MG63 (cell line): ENCODE data around the gene DNAI2. TPM values are rescaled to one million over a fixed set of nuclear protein-coding genes. Genes with fewer than 3 reads are reported as not detected.

Experiments used
- DNase-seq: peaks from one replicate; pipeline ENCODE4 v3.0.0-alpha.2; 2020
- H3K27me3 ChIP-seq: fragments of 250-450 bp; sonication (Bioruptor Pico); 2 replicates; pipeline ENCODE4 v1.5.1; 2020; ENCODE audit warnings: mild to moderate bottlenecking, moderate library complexity
- H3K36me3 ChIP-seq: fragments of 250-450 bp; sonication (Bioruptor Pico); 2 replicates; pipeline ENCODE4 v1.5.1; 2020; ENCODE audit warnings: mild to moderate bottlenecking, moderate library complexity
- H3K4me3 ChIP-seq: fragments of 250-450 bp; sonication (Bioruptor Pico); 2 replicates; pipeline ENCODE4 v1.5.1; 2020; ENCODE audit warnings: mild to moderate bottlenecking, moderate library complexity
- H3K9me3 ChIP-seq: fragments of 250-450 bp; sonication (Bioruptor Pico); 2 replicates; pipeline ENCODE4 v1.5.1; 2020; ENCODE audit warnings: mild to moderate bottlenecking, moderate library complexity
- total RNA-seq: library from RNA; depleted of rRNA; stranded (reverse); fragments of >200 nt; shearing (Covaris generic); gene quantifications from 2 replicates; pipeline ENCODE4 v1.2.3, GENCODE V29; 2014; ENCODE audit warnings: low replicate concordance

The DNAI2 gene
- total RNA-seq, 1 experiment from 2014 or later, result not detected

DNA sequence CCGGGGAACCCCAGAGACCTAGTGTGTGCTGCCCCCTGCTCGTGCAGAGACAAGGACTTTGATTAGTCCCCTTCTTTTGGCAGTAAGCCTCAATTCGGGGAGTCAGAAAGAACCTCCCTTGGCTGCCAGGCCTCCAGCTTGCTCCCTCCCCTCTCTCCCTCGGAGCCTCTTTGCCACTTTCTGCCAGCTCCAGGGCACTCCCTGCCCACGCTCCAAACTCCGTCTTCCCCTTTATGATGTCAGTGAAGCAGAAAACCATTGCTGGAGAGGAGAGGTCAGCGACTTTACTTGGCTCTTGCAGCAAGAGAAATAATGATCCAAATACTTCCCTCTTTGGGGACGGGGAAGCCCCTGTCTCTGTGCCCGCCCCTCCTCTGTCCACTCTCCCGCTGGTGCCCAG is 32.6 kb upstream of the DNAI2 start:
- no peak for DNase-seq
- Histone ChIP-seq H3K4me3 (no peak overlapping the region), H3K27me3 (no peaks in the 10 kb centered on the region), H3K36me3 (no peaks in the 10 kb centered on the region), H3K9me3 (no peaks in the 10 kb centered on the region)

DNA sequence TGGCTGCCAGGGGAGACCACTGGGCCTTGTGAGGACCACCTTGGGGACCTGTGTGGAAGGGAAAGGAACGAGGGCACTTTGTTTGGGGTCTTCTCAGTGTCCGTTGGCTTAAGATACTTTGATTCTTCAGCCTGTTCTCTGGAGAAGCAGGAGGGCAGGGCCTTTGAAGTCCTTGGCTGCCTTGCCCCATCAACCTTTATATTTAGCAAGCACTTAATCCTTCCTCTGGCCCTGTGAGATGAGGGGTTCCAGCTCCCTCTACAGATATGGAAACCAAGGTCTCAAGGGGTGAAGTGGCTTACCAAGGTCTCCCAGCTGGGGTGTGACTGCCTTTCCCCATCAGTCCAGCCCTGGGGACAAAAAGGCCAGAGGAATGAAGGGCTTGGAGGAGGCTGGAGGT is 32.2 kb upstream of the DNAI2 start:
- DNase-seq, result no peak
- Histone ChIP-seq H3K27me3 (no peaks in the 10 kb centered on the region), H3K4me3 (no peak overlapping the region), H3K36me3 (no peaks in the 10 kb centered on the region), H3K9me3 (no peaks in the 10 kb centered on the region)

DNA sequence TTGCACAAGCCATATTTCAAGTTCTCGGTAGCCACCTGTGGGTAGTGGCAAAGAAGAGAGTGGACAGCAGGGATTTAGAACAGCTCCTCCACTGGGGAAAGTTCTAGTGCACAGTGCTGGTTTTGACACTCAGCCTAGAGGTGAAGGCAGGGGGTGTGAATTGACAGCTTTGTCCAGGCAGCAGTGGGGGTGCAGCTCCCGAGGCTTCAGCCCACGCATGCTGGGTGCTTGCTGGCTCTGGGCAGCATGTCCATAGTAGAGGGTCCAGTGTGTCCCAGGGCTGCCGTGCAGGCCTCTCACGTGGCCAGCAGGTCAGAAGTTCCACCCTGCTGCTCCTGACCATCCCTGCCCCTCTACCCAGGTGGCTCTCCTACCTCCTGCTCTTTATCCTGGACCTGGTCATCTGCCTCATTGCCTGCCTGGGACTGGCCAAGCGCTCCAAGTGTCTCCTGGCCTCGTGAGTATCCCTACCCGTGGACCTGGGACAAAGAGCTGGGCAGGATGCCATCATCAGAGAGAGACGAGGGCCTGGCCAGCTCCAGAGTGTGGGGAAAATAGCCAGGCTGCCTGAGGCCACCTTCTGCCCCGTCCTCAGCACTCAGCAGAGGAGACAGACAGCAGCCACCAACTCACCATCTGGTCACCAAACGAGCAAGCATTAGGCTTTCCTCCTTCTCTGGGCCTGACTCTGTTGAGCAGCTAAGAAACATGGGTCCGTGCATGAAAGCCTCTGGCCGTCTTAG is 30.9 kb upstream of the DNAI2 start:
- Histone ChIP-seq H3K4me3 (no peak overlapping the region), H3K36me3 (no peaks in the 10 kb centered on the region), H3K27me3 (no peaks in the 10 kb centered on the region), H3K9me3 (no peaks in the 10 kb centered on the region)
- DNase-seq, result no peak

DNA sequence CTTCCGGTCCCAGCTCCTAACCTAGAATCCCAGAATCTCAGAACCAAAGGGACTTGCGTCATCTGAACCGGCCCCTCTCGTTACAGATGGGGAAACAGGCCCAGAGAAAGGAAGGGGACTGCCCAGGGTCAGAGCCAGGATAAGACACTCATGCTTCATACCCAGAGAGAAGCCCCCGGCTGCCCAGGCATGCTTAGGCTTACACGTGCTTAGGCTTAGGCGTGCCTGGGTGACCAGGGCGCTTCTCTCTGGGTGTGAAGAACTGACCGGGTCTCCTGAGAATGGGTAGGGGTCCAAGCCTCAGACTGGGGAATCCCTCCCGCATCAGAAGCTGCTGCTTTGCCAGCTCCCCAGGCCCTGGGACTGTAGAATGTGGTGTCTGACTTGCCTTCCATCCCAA is 29.9 kb upstream of the DNAI2 start:
- H3K9me3 ChIP-seq, result no peaks in the 10 kb centered on the region
- DNase-seq, result no peak
- no peak overlapping the region for H3K4me3 ChIP-seq
- no peaks in the 10 kb centered on the region for H3K27me3 ChIP-seq
- H3K36me3 ChIP-seq, result no peaks in the 10 kb centered on the region

DNA sequence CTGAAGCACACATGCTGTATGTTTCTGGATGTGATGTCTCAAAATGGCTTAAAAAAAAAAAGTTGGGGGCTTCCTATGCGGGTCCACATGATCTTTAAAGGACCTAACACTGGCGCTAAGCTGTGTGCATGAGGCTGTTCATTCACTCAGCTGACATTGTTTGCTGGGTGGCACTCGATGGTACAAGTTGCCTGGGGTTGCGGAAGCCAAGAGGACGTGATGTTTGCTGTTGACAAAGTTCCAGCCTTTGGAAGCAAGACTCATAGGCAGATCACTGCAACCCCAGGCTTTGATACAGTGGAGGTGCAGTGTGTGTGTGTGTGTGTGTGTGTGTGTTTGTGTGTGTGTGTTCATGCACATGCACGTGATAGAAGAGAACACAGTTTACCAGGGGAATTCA is 29.5 kb upstream of the DNAI2 start:
- no peak for DNase-seq
- Histone ChIP-seq H3K4me3 (no peak overlapping the region), H3K36me3 (no peaks in the 10 kb centered on the region), H3K27me3 (no peaks in the 10 kb centered on the region), H3K9me3 (no peaks in the 10 kb centered on the region)

DNA sequence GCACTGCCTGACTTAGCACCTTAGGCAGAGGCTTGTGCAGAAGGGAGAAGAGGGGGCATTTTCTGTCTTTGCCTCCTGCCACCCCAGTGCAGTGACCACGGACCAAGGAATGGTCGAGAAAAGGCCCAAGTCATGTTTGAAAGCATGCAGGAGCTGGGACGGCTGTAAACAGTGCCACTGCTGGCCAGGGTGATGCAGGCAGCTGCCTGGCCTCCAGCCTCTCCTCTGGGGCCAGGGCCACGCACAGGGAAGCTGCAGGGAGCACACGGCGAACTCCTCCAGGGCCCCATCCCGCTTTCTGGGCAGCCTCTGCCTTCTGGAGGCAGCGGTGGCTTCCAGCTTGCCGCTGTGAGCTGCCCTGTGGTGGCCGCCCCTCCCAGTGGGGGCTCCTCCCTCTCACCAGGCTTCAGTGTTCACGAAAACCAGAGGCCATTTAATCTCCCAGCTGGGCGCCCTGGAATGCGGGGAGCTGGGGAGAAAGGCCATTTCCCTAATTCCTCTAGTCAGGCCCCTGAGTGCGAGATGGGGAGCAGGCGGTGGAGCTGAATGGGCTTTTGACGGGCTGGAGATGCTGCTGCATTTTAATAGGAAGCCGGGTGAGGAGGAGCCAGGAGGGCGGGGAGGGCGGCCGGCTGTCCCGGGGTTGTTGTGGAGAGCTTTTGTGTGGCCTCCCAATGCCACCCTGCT is 28.7 kb upstream of the DNAI2 start:
- no peak overlapping the region for H3K4me3 ChIP-seq

DNA sequence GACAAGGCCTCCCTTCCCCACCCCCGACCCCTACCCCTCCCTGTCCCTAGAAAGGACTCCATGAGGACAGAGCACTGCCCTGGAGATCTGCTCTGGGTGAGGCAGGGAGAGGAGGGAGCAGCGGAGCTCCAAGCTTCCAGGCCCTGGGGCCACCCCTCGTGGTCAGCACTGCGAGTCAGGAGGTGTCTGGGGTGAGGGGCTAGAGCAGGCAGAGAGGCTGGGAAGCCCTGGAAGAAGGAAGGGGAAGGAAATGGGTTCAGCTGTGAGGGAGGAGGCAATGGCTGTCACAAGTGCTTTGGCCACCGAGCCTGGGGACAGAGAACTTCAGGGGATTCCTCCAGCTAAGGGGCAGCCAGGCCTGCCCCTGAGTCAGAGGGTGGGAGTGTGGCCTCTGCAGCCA is 28.2 kb upstream of the DNAI2 start:
- no peak for DNase-seq
- Histone ChIP-seq H3K4me3 (no peak overlapping the region), H3K36me3 (no peaks in the 10 kb centered on the region), H3K27me3 (no peaks in the 10 kb centered on the region), H3K9me3 (no peaks in the 10 kb centered on the region)

More for the DNA sequence above, 28.7 kb upstream of the DNAI2 start:
- Histone ChIP-seq H3K27me3 (no peaks in the 10 kb centered on the region), H3K36me3 (no peaks in the 10 kb centered on the region), H3K9me3 (no peaks in the 10 kb centered on the region)
- no peak for DNase-seq

DNA sequence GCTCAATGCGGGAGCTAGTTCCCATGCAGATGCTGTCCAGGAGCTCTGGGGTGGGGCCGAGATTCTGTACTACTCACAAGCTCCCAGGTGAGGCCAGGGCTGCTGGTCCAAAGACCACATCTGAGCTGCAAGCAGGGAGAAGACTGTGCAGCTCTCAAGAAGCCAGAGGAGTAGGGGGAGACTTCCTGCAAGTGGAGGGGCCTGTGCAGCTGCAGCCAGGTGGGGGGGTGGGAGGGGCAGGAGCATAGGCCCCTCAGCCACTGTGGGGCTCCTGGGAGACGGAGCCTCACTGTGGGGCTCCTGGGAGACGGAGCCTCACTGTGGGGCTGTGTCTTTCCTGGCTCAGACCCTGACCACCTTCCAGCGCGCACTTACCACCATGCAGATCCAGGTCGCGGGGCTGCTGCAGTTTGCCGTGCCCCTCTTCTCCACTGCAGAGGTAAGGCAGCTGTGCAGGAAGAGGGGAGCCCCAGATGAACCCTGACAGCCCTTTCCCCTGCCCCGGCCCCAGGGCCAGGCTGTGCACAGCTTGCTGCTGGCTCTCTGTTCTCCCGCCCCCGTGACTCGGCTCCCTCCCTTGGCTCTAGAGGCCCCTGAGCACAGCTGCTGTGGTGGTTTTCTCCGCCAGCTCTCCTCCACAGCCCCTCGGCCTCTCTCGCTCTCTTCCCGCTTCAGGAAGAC is 24.3 kb upstream of the DNAI2 start:
- H3K4me3 ChIP-seq, result no peak overlapping the region
- no peaks in the 10 kb centered on the region for H3K36me3 ChIP-seq
- H3K27me3 ChIP-seq, result no peaks in the 10 kb centered on the region
- H3K9me3 ChIP-seq, result no peaks in the 10 kb centered on the region
- no peak for DNase-seq

DNA sequence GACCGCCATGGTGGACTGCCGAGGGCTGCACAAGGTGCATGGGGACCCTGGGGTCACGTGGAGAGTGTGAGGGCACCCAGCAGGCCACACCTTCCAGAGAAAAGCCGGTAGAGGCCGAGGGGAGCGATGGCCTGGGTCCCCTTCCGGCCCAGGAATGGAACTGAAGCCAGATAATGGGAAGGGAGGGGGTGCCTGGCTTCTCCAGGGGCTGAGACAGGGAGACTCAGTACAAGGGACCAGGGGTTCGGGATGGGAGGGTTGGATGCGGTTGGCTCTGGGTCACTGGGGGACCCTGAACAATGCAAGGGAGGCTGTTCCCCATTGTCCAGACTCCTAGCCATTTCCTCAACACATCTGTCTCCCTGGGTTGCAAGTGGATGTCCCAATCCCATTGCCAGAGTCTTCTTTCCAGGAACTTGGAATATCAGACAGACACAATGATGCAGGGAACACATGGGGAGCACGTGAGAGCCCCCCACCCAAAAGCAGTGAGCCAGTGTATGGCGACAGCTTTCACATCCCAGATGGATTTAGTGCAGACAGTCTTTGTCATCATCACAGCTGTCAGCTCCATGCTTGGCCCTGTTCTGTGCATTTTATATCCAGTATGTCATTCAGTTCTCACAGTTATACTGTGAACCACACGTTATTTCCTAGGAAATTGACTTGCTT is 23.6 kb upstream of the DNAI2 start:
- Histone ChIP-seq H3K36me3 (no peaks in the 10 kb centered on the region), H3K4me3 (no peak overlapping the region)
- no peak for DNase-seq

DNA sequence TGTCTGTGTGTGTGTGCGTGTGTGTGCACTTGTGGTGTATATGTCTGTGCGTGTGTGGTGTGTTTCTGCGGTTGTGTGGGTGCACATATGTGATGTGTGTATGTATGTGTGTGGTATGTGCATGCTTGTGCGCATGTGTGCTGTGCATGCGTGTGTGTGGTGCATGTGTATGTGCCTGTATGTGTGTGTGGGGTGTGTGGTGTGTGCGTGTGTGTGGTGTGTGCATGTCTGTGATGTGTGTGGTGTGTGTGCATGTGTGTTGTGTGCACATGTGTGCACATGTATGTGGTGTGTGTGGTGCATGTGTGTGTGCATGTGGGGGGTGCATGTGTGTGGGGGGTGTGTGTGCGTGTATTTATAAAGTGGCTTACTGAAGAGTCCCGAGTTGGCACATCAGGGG is 23.0 kb upstream of the DNAI2 start:
- no peaks in the 10 kb centered on the region for H3K27me3 ChIP-seq
- no peak for DNase-seq
- H3K4me3 ChIP-seq, result no peak overlapping the region
- no peaks in the 10 kb centered on the region for H3K9me3 ChIP-seq
- H3K36me3 ChIP-seq, result no peaks in the 10 kb centered on the region

More for the DNA sequence above, 23.6 kb upstream of the DNAI2 start:
- no peaks in the 10 kb centered on the region for H3K9me3 ChIP-seq
- H3K27me3 ChIP-seq, result no peaks in the 10 kb centered on the region

DNA sequence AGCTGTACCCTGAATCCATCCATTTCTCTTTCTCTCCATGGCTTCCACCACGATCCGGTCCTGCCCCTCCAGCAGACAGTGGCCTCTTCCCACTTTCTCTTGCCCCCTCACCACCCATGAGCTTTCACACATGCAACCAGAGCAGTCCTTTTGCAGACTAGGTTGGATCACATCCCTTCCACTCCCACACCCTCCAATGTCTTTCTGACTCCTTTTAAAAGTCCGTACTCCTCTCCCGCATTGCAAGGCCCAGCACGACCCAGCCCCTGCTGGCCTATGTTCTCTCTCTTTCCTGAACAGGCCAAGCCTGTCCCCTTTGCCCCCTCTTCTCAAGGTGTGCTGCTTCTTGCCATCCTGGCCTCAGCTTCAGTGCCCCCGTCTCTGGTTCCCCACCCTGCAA is 22.5 kb upstream of the DNAI2 start:
- no peak for DNase-seq
- no peaks in the 10 kb centered on the region for H3K9me3 ChIP-seq
- no peaks in the 10 kb centered on the region for H3K36me3 ChIP-seq
- H3K27me3 ChIP-seq, result no peaks in the 10 kb centered on the region
- H3K4me3 ChIP-seq, result no peak overlapping the region

DNA sequence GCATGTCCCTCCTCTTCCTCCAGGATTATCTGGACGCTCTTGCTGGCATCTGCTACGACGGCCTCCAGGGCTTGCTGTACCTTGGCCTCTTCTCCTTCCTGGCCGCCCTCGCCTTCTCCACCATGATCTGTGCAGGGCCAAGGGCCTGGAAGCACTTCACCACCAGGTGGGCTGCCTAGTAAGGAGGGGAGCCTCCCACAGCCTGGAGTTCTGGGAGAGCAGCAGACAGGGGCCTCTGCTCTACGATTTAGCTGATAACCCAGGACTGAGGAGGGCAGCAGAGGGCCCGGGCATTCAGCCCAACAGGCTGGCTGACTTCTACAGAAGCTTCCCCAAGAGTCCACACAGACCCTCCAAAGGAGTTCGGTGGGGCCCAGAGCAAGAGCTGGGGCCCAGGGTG is 21.8 kb upstream of the DNAI2 start:
- no peaks in the 10 kb centered on the region for H3K27me3 ChIP-seq
- no peaks in the 10 kb centered on the region for H3K9me3 ChIP-seq
- H3K36me3 ChIP-seq, result no peaks in the 10 kb centered on the region
- no peak overlapping the region for H3K4me3 ChIP-seq
- no peak for DNase-seq

DNA sequence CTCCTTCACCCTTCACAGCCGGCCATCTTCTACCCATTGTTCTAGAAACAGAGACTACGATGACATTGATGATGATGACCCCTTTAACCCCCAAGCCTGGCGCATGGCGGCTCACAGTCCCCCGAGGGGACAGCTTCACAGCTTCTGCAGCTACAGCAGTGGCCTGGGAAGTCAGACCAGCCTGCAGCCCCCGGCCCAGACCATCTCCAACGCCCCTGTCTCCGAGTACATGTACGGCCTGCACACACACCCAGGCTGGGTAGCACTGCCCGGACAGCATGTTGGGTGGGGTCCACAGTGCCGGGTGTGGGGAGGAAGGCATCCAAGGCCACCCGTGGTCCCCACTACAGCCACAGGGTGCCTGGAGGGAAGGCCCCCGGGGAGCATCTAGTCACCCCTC is 21.0 kb upstream of the DNAI2 start:
- H3K36me3 ChIP-seq, result no peaks in the 10 kb centered on the region
- H3K27me3 ChIP-seq, result no peaks in the 10 kb centered on the region; the same call in 1 of the 2 replicates
- no peaks in the 10 kb centered on the region for H3K9me3 ChIP-seq
- no peak for DNase-seq
- no peak overlapping the region for H3K4me3 ChIP-seq

DNA sequence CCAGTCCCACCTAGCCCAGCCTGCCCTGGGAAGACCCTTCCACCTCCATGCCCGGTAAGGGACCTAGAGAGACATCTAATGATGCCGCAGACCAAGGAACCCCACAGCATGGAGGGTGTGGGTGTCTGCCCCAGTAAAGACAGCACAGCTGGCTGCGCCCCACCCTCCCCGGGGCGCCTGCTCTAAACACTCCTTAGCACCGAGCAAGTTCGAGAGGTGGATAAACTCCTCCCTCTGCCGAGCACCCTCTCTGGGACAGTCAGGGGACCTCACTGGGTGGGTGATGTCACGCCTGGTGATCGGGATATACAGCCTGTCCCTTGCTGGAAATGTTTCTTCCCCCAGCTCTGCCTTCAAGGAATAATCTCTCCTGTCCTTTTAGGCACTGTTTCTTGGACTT is 16.7 kb upstream of the DNAI2 start:
- Histone ChIP-seq H3K9me3 (no peaks in the 10 kb centered on the region), H3K36me3 (no peaks in the 10 kb centered on the region), H3K4me3 (no peak overlapping the region), H3K27me3 (no peaks in the 10 kb centered on the region; the same call in 1 of the 2 replicates)
- DNase-seq, result no peak

DNA sequence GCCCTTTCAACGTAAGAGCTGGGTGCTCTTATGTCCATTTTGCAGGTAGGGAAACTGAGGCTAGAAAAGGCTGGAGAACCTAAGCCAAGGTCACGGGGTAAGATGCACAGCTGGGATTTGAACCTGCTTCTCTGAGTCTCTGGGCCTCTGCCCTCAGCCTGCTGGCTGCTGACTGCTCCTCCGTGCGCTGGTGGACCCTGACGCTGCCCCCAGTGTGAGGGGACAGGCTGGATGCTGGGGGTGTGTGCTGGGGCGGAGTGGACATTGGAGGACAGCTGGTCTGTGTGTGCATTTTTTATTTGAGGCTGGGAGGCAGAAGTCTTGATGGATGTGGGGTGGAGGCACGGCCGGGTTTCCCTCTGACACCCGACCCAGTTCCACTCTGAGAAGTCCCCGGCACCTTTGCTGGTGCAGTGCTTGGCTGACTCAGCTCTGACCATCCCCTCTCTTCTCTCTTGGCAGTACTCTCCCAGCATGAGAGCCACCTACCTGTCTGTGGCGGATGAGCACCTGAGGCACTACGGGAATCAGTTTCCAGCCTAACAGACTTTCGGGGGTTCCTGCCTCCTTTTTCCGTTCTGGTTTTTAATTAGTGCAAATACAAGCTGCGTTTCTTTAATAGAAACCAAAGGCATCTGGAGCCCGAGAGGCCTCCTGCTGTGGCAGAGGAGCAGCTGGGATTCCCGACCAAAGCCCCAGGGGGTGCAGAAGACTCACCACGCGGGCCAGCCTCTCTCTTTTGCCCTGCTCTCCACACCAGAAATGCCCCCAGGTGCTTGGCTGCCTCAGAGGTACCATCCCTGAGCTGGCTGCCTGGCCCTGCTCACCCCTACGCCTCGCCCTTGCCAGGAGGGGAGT is 14.1 kb upstream of the DNAI2 start:
- Histone ChIP-seq H3K36me3 (no peaks in the 10 kb centered on the region), H3K27me3 (no peaks in the 10 kb centered on the region; the same call in 1 of the 2 replicates), H3K4me3 (no peak overlapping the region), H3K9me3 (no peaks in the 10 kb centered on the region)
- no peak for DNase-seq

DNA sequence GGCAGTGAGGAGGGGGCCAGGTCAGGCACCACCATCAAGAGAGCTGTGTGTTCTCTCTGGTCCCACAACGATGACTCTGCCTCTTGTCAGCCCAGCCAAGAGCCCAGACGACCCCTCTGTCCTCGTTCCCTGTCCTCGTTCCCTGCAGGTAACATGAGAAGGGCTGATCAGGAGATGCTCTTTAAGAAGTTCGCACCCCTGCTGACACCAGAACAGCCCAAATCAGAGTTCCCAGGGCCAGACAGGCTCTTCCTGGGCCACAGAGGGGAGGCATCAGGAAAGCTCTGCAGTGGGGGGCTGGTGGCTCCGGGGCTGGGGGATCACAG is 13.5 kb upstream of the DNAI2 start:
- no peaks in the 10 kb centered on the region; the same call in 1 of the 2 replicates for H3K27me3 ChIP-seq
- no peaks in the 10 kb centered on the region for H3K9me3 ChIP-seq
- no peak for DNase-seq
- no peaks in the 10 kb centered on the region for H3K36me3 ChIP-seq
- no peak overlapping the region for H3K4me3 ChIP-seq
